ENCODE measurements around the gene MYH11.
"Not testable (repeated sequence)": the region's sequence is repeated elsewhere in the genome, so short reads cannot be mapped to it uniquely, and the experiment has no call there.

MYH11 gene

DNA sequence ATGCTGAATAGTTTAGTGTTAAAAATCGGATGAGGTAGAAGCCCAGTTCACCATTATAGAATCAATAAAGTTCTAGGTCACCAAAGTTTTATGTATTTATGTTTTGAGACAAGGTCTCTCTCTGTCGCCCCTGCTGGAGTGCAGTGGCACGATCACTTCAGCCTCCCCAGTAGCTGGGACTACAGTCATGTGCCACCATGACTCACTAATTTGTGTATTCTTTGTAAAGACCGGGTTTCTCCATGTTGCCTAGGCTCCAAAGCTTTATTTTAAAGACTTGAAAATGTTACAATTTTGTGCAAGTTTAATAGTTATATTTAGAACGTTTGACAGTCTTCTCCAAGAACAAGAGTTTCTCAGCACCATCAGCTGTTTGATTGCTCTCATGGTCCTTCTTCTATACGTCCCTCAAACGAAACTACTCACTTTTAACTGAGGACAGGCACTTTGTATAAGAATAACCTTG is 174.7 kb downstream of the MYH11 start:
- H3K4me3 ChIP-seq (replicated peaks in 1 of 2; ENCODE audit: low read depth in 2 of 2, low read length in 2 of 2): no peak overlapping the region
- DNase-seq (ENCODE audit: low read depth in 2 of 2): peak; percentile 75 to 86
- TF ChIP-seq, protein P1, sequence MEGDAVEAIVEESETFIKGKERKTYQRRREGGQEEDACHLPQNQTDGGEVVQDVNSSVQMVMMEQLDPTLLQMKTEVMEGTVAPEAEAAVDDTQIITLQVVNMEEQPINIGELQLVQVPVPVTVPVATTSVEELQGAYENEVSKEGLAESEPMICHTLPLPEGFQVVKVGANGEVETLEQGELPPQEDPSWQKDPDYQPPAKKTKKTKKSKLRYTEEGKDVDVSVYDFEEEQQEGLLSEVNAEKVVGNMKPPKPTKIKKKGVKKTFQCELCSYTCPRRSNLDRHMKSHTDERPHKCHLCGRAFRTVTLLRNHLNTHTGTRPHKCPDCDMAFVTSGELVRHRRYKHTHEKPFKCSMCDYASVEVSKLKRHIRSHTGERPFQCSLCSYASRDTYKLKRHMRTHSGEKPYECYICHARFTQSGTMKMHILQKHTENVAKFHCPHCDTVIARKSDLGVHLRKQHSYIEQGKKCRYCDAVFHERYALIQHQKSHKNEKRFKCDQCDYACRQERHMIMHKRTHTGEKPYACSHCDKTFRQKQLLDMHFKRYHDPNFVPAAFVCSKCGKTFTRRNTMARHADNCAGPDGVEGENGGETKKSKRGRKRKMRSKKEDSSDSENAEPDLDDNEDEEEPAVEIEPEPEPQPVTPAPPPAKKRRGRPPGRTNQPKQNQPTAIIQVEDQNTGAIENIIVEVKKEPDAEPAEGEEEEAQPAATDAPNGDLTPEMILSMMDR (IDR thresholded peaks at IDR 0.05; ENCODE audit: low read depth, low read length): peak; percentile 72

DNA sequence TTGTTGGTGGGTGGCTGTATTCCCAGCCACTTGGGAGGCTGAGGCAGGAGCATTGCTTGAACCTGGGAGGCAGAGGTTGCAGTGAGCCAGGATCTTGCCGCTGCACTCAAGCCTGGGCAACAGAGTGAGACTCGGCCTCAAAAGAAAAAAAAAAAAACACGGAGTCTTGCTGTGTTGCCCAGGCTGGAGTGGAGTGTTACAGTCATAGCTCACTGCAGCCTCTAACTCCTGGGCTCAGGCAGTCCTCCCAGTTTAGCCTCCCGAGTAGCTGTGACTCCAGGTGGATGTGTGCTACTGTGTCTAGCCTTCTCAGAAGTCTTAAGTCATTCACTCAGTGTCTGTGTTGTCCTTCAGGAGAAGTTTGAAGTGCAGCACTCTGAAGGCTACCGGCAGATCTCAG is 179.4 kb downstream of the MYH11 start:
- no peak for DNase-seq (ENCODE audit: low read depth in 2 of 2)
- TF ChIP-seq, protein P1 (IDR thresholded peaks at IDR 0.05; ENCODE audit: low read depth, low read length): no peak
- no peak overlapping the region for H3K4me3 ChIP-seq (replicated peaks in 1 of 2; ENCODE audit: low read depth in 2 of 2, low read length in 2 of 2)

DNA sequence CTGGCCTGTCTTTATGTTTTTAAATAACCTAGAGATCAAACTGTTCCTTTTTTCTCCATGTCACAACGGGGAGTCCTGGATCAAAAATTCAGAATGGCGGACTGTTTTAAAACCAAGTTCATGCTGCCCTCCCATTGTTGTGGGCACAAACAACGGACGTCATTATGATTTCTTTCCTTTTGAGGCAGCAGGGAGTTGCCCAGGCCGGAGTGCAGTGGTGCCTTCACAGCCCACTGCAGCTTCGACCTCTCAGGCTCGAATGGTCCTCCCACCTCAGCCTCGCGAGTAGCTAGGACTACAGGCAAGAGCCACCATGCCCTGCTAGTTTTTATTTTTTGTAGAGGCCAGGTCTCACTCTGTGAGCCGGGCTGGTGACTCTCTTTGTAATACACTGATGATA is 180.3 kb downstream of the MYH11 start:
- TF ChIP-seq, protein P1 (IDR thresholded peaks at IDR 0.05; ENCODE audit: low read depth, low read length): no peak
- no peak for DNase-seq (ENCODE audit: low read depth in 2 of 2)

DNA sequence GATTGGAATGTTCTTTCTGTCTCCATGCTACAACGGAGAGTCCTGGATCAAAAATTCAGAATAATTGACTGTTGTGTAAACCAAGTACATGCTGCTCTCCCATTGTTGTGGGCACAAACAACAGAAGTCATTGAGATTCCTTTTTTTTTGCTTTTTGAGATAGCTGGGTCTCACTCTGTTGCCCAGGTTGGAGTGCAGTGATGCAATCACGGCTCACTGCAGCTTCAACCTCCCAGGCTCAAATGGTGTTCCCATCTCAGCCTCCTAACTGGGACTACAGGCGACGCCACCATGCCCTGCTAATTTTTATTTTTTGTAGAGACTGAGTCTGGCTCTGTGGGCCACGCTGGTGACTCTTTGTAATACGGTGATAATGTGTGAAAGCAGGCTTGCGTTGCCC is 182.3 kb downstream of the MYH11 start:
- TF ChIP-seq, protein P1 (IDR thresholded peaks at IDR 0.05; ENCODE audit: low read depth, low read length): no peak
- no peak overlapping the region for H3K4me3 ChIP-seq (replicated peaks in 1 of 2; ENCODE audit: low read depth in 2 of 2, low read length in 2 of 2)

More for the DNA sequence above, 180.3 kb downstream of the MYH11 start:
- H3K4me3 ChIP-seq (replicated peaks in 1 of 2; ENCODE audit: low read depth in 2 of 2, low read length in 2 of 2): no peak overlapping the region

DNA sequence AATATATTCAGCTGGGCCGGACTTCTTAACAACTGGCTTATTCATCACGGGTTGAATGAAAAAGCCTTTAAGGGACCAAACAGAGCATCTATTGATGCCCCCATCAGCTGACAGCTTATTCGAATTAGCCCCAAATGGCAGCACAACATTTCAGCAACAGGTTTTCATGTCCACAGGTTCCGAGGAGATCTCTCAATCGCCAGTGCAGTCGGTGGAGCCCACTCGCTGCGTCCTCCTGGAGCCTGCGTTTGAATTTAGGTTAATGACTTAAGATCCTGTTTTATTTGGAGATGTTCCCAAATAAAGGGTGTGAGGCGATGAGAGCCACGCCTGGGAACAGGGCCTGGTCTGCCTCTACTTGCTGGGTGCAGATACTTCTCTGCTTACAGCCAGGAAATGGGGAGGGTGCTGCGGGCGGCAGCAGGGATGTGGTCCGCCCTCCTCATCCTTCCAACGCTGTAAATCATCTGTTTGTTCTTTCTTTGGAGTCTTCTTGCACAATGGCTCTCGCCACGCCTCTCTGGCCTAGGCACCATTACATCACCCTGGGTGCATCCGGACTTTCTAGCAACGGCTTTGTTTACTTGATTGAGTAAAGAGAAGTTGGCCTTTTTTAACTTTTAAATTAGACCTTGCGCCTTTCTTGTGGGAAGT is 184.2 kb downstream of the MYH11 start:
- no peak overlapping the region for H3K4me3 ChIP-seq (replicated peaks in 1 of 2; ENCODE audit: low read depth in 2 of 2, low read length in 2 of 2)
- TF ChIP-seq, protein P1 (IDR thresholded peaks at IDR 0.05; ENCODE audit: low read depth, low read length): no peak
- peak; percentile 99 for DNase-seq (ENCODE audit: low read depth in 2 of 2)

More for the DNA sequence above, 182.3 kb downstream of the MYH11 start:
- DNase-seq (ENCODE audit: low read depth in 2 of 2): no peak

DNA sequence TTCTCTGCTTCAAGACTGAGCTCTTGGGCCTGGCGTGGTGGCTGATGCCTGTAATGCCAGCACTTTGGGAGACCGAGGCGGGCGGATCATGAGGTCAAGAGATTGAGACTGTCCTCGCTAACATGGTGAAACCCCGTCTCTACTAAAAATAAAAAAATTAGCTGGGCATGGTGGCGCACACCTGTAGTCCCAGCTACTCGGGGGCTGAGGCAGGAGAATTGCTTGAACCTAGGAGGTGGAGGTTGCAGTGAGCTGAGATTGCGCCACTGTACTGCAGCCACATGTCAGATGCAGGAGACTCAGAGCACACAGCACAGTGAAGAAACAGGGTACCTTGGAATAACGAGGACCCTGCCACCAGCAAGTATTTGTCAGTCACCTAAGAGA is 184.7 kb downstream of the MYH11 start:
- H3K4me3 ChIP-seq (replicated peaks in 1 of 2; ENCODE audit: low read depth in 2 of 2, low read length in 2 of 2); DNase-seq (ENCODE audit: low read depth in 2 of 2): not testable (repeated sequence)

DNA sequence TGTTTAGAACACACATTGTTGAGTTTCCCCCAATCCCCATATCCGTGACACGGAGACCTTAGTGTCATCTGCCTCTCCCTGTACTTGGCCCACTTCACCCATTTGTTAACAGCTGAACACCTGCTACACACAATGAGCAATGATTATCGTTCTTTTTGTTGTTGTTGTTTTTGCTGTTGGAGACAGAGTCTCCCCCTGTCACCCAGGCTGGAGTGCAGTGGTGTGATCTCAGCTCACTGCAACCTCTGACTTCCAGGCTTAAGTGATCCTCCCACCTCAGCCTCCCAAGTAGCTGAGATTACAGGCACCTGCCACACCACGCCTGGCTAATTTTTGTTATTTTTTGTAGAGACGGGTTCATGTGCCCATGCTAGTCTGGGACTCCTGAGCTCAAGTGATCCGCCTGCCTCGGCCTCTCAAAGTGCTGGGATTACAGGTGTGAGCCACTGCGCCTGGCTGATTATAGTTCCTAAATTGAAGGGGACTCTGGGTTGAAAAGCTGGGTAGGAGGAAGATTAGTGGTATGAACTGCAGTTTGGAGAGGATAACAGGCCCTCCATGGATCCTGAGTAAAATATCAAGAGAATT is 185.2 kb downstream of the MYH11 start:
- no peak for DNase-seq (ENCODE audit: low read depth in 2 of 2)
- TF ChIP-seq, protein P1 (IDR thresholded peaks at IDR 0.05; ENCODE audit: low read depth, low read length): no peak
- no peak overlapping the region for H3K4me3 ChIP-seq (replicated peaks in 1 of 2; ENCODE audit: low read depth in 2 of 2, low read length in 2 of 2)
